HL-60 (cell line): ENCODE measurements around the gene NSUN7.

Experiments used
- CTCF ChIP-seq: IDR thresholded peaks from one replicate; pipeline ENCODE4 v1.5.1; 2011; ENCODE audit warnings: low read length, control low read depth, inconsistent platforms; ENCODE audit not compliant: insufficient read depth
- POLR2AphosphoS5 ChIP-seq: IDR thresholded peaks from 2 replicates; pipeline ENCODE4 v1.6.1; 2012; ENCODE audit warnings: low read depth
- SPI1 ChIP-seq: IDR thresholded peaks from 2 replicates; pipeline ENCODE4 v1.6.1; 2012; ENCODE audit warnings: low read depth, mild to moderate bottlenecking, borderline replicate concordance
- TF ChIP-seq, protein P1 (sequence below): IDR thresholded peaks from 2 replicates; pipeline ENCODE4 v1.6.1; 2012; ENCODE audit warnings: low read depth; ENCODE audit not compliant: insufficient replicate concordance

DNA sequence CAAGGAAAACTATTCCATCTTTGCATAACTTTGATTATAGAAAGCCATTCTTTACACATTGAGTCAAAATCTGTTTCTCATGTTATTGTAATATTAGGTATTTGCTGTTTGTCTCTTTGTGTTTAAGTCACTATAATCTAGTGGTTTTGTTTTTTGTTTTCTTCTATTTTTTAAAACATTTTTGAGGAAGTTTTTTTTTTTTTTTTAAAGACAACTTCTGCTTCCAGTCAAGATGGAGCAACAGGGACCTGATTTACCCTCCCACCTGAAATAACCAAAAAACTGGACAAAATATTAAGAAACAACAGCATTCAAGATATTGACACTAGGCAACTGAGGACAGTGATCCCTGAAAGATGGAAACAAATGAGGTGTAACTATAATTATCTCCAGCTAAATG, 18.4 kb upstream of the NSUN7 start:
- TF ChIP-seq CTCF = no peak
- TF ChIP-seq POLR2AphosphoS5 = no peak; the same call in 1 of the 2 replicates
- no peak for TF ChIP-seq SPI1
- TF ChIP-seq, protein P1, sequence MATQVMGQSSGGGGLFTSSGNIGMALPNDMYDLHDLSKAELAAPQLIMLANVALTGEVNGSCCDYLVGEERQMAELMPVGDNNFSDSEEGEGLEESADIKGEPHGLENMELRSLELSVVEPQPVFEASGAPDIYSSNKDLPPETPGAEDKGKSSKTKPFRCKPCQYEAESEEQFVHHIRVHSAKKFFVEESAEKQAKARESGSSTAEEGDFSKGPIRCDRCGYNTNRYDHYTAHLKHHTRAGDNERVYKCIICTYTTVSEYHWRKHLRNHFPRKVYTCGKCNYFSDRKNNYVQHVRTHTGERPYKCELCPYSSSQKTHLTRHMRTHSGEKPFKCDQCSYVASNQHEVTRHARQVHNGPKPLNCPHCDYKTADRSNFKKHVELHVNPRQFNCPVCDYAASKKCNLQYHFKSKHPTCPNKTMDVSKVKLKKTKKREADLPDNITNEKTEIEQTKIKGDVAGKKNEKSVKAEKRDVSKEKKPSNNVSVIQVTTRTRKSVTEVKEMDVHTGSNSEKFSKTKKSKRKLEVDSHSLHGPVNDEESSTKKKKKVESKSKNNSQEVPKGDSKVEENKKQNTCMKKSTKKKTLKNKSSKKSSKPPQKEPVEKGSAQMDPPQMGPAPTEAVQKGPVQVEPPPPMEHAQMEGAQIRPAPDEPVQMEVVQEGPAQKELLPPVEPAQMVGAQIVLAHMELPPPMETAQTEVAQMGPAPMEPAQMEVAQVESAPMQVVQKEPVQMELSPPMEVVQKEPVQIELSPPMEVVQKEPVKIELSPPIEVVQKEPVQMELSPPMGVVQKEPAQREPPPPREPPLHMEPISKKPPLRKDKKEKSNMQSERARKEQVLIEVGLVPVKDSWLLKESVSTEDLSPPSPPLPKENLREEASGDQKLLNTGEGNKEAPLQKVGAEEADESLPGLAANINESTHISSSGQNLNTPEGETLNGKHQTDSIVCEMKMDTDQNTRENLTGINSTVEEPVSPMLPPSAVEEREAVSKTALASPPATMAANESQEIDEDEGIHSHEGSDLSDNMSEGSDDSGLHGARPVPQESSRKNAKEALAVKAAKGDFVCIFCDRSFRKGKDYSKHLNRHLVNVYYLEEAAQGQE = no peak
